Ishikawa (cell line): Measurements from ENCODE around the gene FRK.

ENCODE experiments used
- CEBPB ChIP-seq: IDR thresholded peaks from 2 replicates; pipeline ENCODE4 v1.6.1; 2012
- CREB1 ChIP-seq: IDR thresholded peaks from 2 replicates; pipeline ENCODE4 v1.6.1; 2012; ENCODE audit warnings: low read depth
- EGR1 ChIP-seq: IDR thresholded peaks from 2 replicates; pipeline ENCODE4 v1.6.1; 2012
- EP300 ChIP-seq: IDR thresholded peaks from 2 replicates; pipeline ENCODE4 v1.6.1; 2012; ENCODE audit warnings: borderline replicate concordance
- FOXM1 ChIP-seq: IDR thresholded peaks from 2 replicates; pipeline ENCODE4 v1.6.1; 2012; ENCODE audit warnings: low read depth, borderline replicate concordance
- NFIC ChIP-seq: IDR thresholded peaks from 2 replicates; pipeline ENCODE4 v1.6.1; 2012
- RAD21 ChIP-seq: IDR thresholded peaks from 2 replicates; pipeline ENCODE4 v1.6.1; 2012; ENCODE audit warnings: low read depth
- REST ChIP-seq: IDR thresholded peaks from 2 replicates; pipeline ENCODE4 v1.6.1; 2012; ENCODE audit warnings: low read depth, mild to moderate bottlenecking
- TAF1 ChIP-seq: IDR thresholded peaks from 2 replicates; pipeline ENCODE4 v1.6.1; 2012; ENCODE audit warnings: low read depth, mild to moderate bottlenecking
- TCF12 ChIP-seq: IDR thresholded peaks from 2 replicates; pipeline ENCODE4 v1.6.1; 2012; ENCODE audit warnings: low read depth
- TEAD4 ChIP-seq: IDR thresholded peaks from 2 replicates; pipeline ENCODE4 v1.6.1; 2012
- USF1 ChIP-seq: IDR thresholded peaks from 2 replicates; pipeline ENCODE4 v1.6.1; 2012
- YY1 ChIP-seq: IDR thresholded peaks from 2 replicates; pipeline ENCODE4 v1.6.1; 2012; ENCODE audit warnings: low read depth
- ZBTB7A ChIP-seq: IDR thresholded peaks from 2 replicates; pipeline ENCODE4 v1.6.1; 2012; ENCODE audit warnings: low read depth
- TF ChIP-seq, protein P1 (sequence below): IDR thresholded peaks from 2 replicates; pipeline ENCODE4 v1.6.1; 2012

FRK gene

GRCh38 chr6:116057766-116058165, 2.9 kb downstream of the FRK start:
- TF ChIP-seq, protein P1, sequence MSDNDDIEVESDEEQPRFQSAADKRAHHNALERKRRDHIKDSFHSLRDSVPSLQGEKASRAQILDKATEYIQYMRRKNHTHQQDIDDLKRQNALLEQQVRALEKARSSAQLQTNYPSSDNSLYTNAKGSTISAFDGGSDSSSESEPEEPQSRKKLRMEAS: no peak
- TF ChIP-seq TEAD4: no peak
- no peak for TF ChIP-seq REST
- no peak for TF ChIP-seq TAF1
- no peak for TF ChIP-seq USF1
- no peak for TF ChIP-seq ZBTB7A
- TF ChIP-seq EP300: no peak
- TF ChIP-seq NFIC: no peak
- no peak for TF ChIP-seq EGR1
- TF ChIP-seq CREB1: no peak
- TF ChIP-seq YY1: no peak
- TF ChIP-seq RAD21: no peak
- TF ChIP-seq FOXM1: no peak

GRCh38 chr6:116055513-116055912, 5.2 kb downstream of the FRK start:
- TF ChIP-seq REST (no peak), TAF1 (no peak), ZBTB7A (no peak), YY1 (no peak), NFIC (no peak), TEAD4 (no peak), EP300 (no peak), EGR1 (no peak), USF1 (no peak), TCF12 (no peak), FOXM1 (no peak), RAD21 (no peak), CREB1 (no peak), CEBPB (no peak)
- TF ChIP-seq, protein P1: no peak

GRCh38 chr6:116051244-116051643, 9.4 kb downstream of the FRK start:
- TF ChIP-seq CEBPB: no peak
- TF ChIP-seq TAF1: no peak
- TF ChIP-seq, protein P1: no peak
- TF ChIP-seq USF1: no peak
- TF ChIP-seq CREB1: no peak
- no peak for TF ChIP-seq YY1

DNA sequence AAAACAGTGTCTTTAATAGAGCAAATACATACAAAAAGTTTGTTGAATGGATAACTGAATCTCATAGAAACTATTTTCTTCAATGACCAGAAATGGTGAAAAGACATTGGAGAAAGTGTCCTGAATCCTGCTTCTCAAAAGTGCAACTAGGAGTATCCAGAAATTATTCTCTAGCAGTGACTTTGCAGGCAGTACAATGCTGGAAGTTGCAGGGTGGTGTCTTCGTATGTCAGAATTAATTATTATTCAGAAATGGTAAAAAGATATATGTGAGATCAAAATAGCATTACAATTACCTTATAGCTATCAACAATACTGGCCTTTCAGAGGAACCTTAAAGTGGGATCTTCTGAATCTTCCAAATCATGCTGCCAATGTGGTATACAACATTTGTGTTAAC, 10.0 kb downstream of the FRK start:
- TF ChIP-seq CREB1 (no peak), TEAD4 (no peak), CEBPB (no peak), FOXM1 (no peak), ZBTB7A (no peak), NFIC (no peak), REST (no peak), TCF12 (no peak), EGR1 (no peak), TAF1 (no peak), RAD21 (no peak), YY1 (no peak), USF1 (no peak), EP300 (no peak)
- TF ChIP-seq, protein P1: no peak
